ENCODE results near the gene RAB17.

Gene RAB17

DNA sequence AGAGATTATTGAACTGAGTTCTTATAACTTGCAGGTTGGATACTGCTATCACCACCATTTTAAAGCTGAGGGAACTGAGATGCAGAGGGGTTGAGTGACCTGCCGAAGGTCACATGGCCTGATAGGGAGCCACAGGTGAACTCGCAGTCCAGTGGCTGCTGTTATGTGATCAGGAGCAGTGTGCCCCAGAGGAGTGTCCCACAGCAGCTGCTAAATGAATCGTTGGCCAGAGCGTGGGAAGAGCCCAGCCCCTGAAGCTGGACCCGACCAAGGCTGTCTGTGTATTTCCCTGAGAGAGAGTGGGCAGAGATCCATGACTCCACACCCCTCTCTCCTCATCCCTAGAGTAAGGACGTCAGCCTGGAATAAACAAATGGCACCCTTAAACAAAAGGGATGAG lies 50.9 kb downstream of the RAB17 start:
- H3K27me3 ChIP-seq: no peaks in the 10 kb centered on the region
- TF ChIP-seq, protein P1, sequence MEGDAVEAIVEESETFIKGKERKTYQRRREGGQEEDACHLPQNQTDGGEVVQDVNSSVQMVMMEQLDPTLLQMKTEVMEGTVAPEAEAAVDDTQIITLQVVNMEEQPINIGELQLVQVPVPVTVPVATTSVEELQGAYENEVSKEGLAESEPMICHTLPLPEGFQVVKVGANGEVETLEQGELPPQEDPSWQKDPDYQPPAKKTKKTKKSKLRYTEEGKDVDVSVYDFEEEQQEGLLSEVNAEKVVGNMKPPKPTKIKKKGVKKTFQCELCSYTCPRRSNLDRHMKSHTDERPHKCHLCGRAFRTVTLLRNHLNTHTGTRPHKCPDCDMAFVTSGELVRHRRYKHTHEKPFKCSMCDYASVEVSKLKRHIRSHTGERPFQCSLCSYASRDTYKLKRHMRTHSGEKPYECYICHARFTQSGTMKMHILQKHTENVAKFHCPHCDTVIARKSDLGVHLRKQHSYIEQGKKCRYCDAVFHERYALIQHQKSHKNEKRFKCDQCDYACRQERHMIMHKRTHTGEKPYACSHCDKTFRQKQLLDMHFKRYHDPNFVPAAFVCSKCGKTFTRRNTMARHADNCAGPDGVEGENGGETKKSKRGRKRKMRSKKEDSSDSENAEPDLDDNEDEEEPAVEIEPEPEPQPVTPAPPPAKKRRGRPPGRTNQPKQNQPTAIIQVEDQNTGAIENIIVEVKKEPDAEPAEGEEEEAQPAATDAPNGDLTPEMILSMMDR (IDR thresholded peaks at IDR 0.05; ENCODE audit: low read depth, low read length): no peak
- no peaks in the 10 kb centered on the region for H3K36me3 ChIP-seq
- no peak for DNase-seq
- H3K4me1 ChIP-seq: no peaks in the 10 kb centered on the region
- no peak overlapping the region for H3K4me3 ChIP-seq (ENCODE audit: low read depth, low read length)
- no peaks in the 10 kb centered on the region for H3K9me3 ChIP-seq

DNA sequence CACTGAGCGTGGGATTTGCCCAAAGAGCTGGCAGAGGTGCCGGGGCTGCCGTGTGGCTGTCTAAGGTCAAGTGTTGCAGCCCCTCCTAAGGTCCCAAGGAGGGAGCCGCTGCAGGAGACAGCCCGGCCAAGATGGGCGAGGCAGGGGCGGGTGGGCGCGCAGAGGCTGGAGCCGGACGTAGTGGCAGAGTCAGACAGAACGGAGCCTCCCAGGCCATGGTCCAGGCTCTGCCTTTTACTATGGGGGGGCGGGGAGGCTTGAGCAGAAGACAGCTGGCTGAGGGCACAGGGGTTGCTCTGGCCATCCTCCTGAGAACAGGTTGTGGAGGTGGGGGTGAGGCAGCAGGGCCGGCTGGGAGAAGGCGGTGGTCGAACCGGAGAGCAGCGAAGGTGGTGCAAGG lies 51.6 kb downstream of the RAB17 start:
- H3K4me1 ChIP-seq: no peaks in the 10 kb centered on the region
- no peaks in the 10 kb centered on the region for H3K27me3 ChIP-seq
- no peaks in the 10 kb centered on the region for H3K36me3 ChIP-seq
- TF ChIP-seq, protein P1 (IDR thresholded peaks at IDR 0.05; ENCODE audit: low read depth, low read length): no peak
- no peak for DNase-seq
- H3K9me3 ChIP-seq: no peaks in the 10 kb centered on the region
- H3K4me3 ChIP-seq (ENCODE audit: low read depth, low read length): no peak overlapping the region

DNA sequence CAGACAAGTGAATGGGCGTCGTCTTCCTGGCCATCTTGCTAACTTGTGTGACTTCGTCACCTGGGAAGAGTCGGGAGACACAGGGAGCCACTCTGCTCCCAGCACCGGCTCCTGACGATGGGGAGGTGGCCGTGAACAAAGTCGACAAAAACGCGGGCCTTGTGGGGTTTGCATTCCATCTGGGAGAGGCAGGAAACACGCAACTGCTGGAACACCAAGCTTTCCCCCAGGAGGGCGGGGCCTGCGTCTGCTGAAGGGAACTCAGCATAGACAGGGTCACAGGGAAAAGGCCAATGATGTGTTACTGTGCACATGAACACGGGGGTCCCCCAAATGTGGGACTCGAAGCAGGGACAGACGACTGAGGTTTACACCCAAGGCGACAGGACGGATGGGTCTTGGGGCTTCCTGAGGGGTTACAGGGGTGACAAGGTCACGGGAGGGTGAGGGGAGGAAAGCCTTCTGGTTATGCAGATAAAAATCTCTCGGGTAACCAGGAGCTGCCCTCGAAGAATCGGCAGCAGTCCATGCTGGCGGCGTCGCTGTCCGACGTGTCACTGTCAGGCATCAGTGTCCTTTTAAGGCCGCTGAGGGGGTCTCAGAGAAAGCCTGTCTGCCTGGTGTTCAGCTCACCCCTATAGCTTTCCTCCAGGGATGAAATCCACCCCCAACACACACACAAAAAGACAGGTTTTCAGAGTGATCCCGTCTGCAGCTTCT lies 52.4 kb downstream of the RAB17 start:
- Histone ChIP-seq H3K36me3 (no peaks in the 10 kb centered on the region), H3K9me3 (no peaks in the 10 kb centered on the region), H3K4me3 (ENCODE audit: low read depth, low read length) (no peak overlapping the region), H3K27me3 (no peaks in the 10 kb centered on the region), H3K4me1 (no peaks in the 10 kb centered on the region)
- DNase-seq: no peak
- TF ChIP-seq, protein P1 (IDR thresholded peaks at IDR 0.05; ENCODE audit: low read depth, low read length): no peak

DNA sequence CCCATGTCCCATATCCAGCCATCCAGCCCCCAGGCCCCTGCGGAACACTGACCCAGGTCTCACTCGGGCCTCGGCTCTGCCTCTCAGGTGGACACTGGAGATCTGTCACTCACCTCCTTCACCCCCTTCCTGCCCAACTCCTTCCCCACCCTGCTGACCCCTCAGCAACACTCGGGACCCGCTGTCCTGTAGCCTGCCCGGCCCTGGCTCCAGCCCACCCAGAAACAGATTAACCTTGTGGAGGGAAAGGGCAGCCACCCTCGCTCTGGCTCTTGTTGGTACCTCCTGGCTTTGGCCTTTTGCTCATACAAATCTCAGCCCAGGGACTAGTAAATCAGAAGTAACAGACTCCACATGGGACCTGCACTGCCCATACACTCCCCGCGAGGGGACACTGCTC lies 53.9 kb downstream of the RAB17 start:
- Histone ChIP-seq H3K4me1 (no peaks in the 10 kb centered on the region), H3K27me3 (no peaks in the 10 kb centered on the region), H3K9me3 (no peaks in the 10 kb centered on the region), H3K36me3 (no peaks in the 10 kb centered on the region), H3K4me3 (ENCODE audit: low read depth, low read length) (no peak overlapping the region)
- no peak for DNase-seq
- TF ChIP-seq, protein P1 (IDR thresholded peaks at IDR 0.05; ENCODE audit: low read depth, low read length): no peak

DNA sequence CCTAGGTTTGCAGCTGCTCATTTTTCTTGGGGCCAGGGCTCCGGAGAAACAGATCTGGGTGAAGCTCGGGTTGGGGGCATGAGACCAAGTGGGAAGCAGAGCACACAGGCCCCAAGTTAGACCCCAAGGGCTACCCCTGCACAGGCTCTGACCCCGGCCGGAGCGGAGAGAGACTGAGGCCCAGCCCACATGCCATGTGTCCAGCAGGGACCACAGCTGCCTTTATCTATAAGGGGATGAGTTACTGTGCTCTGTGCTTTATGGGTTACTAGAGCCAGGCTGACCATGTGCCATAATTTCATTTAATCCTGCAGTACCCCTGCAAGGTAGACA lies 54.5 kb downstream of the RAB17 start:
- no peaks in the 10 kb centered on the region for H3K4me1 ChIP-seq

More for the DNA sequence above, 54.5 kb downstream of the RAB17 start:
- TF ChIP-seq, protein P1 (IDR thresholded peaks at IDR 0.05; ENCODE audit: low read depth, low read length): no peak
- H3K36me3 ChIP-seq: no peaks in the 10 kb centered on the region
- DNase-seq: no peak
- H3K4me3 ChIP-seq (ENCODE audit: low read depth, low read length): no peak overlapping the region
- H3K9me3 ChIP-seq: no peaks in the 10 kb centered on the region
- no peaks in the 10 kb centered on the region for H3K27me3 ChIP-seq

Data from BE2C (cell line).